ENCODE measurements around the gene ITLN1. TPM values are rescaled to one million over a fixed set of nuclear protein-coding genes. Genes with fewer than 3 reads are reported as not detected.
"Not testable (repeated sequence)": the region's sequence is repeated elsewhere in the genome, so short reads cannot be mapped to it uniquely, and the experiment has no call there.

Gene ITLN1
- total RNA-seq, 1 experiment from 2014 or later, result not detected

DNA sequence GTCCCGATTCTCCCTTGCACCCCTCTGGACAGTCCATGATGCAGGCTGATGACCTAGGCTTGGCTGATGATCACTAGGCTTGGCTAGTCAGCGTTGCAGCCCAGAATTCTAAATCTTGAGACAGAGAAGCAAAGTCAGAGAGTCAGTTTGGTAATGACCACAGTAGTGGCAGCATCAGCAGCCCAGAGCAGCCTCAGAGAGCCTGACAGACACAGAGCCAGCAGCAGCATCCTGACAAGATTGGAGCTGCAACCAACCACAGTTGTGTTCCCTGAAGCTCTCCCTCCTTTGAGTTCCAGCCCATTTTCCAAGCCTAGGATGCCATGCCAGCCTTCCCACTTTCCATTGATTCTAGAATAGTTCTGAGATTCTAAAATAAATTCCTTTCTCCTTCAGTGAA is 16.8 kb upstream of the ITLN1 start:
- Mint-ChIP-seq H3K9me3 (ENCODE audit: unreplicated experiment) (no peaks in the 10 kb centered on the region), H3K27me3 (ENCODE audit: insufficient read depth, unreplicated experiment) (peaks cover 56% of the 10 kb centered on the region), H3K36me3 (ENCODE audit: insufficient read depth, unreplicated experiment) (no peaks in the 10 kb centered on the region), H3K27ac (ENCODE audit: low read depth, unreplicated experiment) (no peak overlapping the region), H3K4me1 (ENCODE audit: insufficient read depth, unreplicated experiment) (no peaks in the 10 kb centered on the region), H3K4me3 (ENCODE audit: unreplicated experiment) (no peak overlapping the region)
- TF ChIP-seq, protein P1, sequence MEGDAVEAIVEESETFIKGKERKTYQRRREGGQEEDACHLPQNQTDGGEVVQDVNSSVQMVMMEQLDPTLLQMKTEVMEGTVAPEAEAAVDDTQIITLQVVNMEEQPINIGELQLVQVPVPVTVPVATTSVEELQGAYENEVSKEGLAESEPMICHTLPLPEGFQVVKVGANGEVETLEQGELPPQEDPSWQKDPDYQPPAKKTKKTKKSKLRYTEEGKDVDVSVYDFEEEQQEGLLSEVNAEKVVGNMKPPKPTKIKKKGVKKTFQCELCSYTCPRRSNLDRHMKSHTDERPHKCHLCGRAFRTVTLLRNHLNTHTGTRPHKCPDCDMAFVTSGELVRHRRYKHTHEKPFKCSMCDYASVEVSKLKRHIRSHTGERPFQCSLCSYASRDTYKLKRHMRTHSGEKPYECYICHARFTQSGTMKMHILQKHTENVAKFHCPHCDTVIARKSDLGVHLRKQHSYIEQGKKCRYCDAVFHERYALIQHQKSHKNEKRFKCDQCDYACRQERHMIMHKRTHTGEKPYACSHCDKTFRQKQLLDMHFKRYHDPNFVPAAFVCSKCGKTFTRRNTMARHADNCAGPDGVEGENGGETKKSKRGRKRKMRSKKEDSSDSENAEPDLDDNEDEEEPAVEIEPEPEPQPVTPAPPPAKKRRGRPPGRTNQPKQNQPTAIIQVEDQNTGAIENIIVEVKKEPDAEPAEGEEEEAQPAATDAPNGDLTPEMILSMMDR (IDR thresholded peaks at IDR 0.05; ENCODE audit: unreplicated experiment), result no peak
- no TSS peak for BruUV-seq (replicated peaks)
- POLR2A ChIA-PET, result no interaction called here
- no peak for DNase-seq (ENCODE audit: unreplicated experiment)
- CTCF ChIA-PET, result interaction anchor here (0.5 to 0.6 kb wide), 2 partner anchors 12 to 107 kb away, joined by 3 read pairs; no protein-coding TSS in a partner anchor
- intact Hi-C loops (cut with micrococcal nuclease), result no loop called here

DNA sequence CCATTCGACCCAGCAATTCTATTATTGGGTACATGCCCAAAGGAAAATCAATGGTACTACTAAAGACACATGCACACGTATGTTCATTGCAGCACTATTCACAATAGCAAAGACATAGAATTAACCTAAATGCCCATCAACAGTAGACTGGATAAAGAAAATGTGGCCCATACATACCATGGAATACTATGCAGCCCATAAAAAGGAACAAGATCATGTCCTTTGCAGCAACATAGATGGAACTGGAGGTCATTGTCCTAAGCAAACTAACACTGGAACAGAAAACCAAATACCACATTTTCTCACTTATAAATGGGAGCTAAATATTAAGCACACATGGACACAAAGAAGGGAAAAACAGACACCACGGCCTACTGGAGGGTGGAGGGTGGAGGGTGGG is 15.7 kb upstream of the ITLN1 start:
- intact Hi-C loops (cut with micrococcal nuclease); H3K9me3 Mint-ChIP-seq (ENCODE audit: unreplicated experiment); POLR2A ChIA-PET; H3K4me1 Mint-ChIP-seq (ENCODE audit: insufficient read depth, unreplicated experiment); H3K27ac Mint-ChIP-seq (ENCODE audit: low read depth, unreplicated experiment); DNase-seq (ENCODE audit: unreplicated experiment); H3K4me3 Mint-ChIP-seq (ENCODE audit: unreplicated experiment); H3K36me3 Mint-ChIP-seq (ENCODE audit: insufficient read depth, unreplicated experiment); BruUV-seq (replicated peaks): not testable (repeated sequence)
- CTCF ChIA-PET, result interaction anchor here (0.6 kb wide), 1 partner anchor 228 kb away, joined by 3 read pairs; no protein-coding TSS in a partner anchor
- H3K27me3 Mint-ChIP-seq (ENCODE audit: insufficient read depth, unreplicated experiment), result peaks cover 66% of the 10 kb centered on the region

DNA sequence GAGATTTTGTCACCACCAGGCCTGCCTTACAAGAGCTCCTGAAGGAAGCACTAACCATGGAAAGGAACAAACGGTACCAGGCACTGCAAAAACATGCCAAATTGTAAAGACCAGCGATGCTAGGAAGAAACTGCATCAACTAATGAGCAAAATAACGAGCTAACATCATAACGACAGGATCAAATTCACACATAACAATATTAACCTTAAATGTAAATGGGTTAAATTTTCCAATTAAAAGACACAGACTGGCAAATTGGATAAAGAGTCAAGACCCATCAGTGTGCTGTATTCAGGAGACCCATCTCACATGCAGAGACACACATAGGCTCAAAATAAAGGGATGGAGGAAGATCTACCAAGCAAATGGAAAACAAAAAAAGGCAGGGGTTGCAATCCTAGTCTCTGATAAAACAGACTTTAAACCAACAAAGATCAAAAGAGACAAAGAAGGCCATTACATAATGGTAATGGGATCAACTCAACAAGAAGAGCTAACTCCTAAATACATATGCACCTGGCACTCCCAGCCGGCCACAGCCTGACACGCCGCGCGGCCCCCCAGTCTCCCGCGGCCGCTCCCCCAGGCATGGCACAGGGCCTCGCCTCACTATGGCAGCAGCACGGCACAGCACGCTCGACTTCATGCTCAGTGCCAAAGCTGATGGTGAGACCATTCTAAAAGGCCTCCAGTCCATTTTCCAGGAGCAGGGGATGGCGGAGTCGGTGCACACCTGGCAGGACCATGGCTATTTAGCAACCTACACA is 9.6 kb upstream of the ITLN1 start:
- ChIA-PET CTCF (interaction anchor here (0.6 to 1.3 kb wide), 2 partner anchors 10 to 76 kb away, joined by 3 to 4 read pairs; no protein-coding TSS in a partner anchor), POLR2A (interaction anchor here (0.9 kb wide), 1 partner anchor 10 kb away, joined by 3 read pairs; no protein-coding TSS in a partner anchor)
- DNase-seq (ENCODE audit: unreplicated experiment); H3K27ac Mint-ChIP-seq (ENCODE audit: low read depth, unreplicated experiment); BruUV-seq (replicated peaks); H3K4me1 Mint-ChIP-seq (ENCODE audit: insufficient read depth, unreplicated experiment); H3K4me3 Mint-ChIP-seq (ENCODE audit: unreplicated experiment); H3K36me3 Mint-ChIP-seq (ENCODE audit: insufficient read depth, unreplicated experiment); intact Hi-C loops (cut with micrococcal nuclease): not testable (repeated sequence)
- Mint-ChIP-seq H3K9me3 (ENCODE audit: unreplicated experiment) (peaks cover 18% of the 10 kb centered on the region), H3K27me3 (ENCODE audit: insufficient read depth, unreplicated experiment) (peaks cover 42% of the 10 kb centered on the region)

DNA sequence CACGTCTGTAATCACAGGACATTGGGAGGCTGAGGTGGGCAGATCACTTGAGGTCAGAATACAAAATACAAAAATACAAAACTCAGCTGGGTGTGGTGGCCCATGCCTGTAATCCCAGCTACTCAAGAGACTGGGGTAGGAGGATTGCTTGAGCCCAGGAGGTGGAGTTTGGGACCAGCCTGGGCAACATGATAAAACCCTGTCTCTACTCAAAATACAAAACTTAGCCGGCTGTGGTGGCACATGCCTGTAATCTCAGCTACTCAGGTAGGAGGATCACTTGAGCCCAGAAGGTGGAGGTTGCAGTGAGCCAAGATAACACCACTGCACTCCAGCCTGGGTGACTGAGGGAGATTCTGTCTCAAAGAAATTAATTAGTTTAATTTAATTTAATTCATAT is 6.5 kb upstream of the ITLN1 start:
- Mint-ChIP-seq H3K36me3 (ENCODE audit: insufficient read depth, unreplicated experiment) (no peaks in the 10 kb centered on the region), H3K4me1 (ENCODE audit: insufficient read depth, unreplicated experiment) (no peaks in the 10 kb centered on the region), H3K27ac (ENCODE audit: low read depth, unreplicated experiment) (no peak overlapping the region), H3K9me3 (ENCODE audit: unreplicated experiment) (peaks cover 18% of the 10 kb centered on the region), H3K4me3 (ENCODE audit: unreplicated experiment) (no peak overlapping the region), H3K27me3 (ENCODE audit: insufficient read depth, unreplicated experiment) (peaks cover 12% of the 10 kb centered on the region)
- BruUV-seq (replicated peaks), result no TSS peak
- POLR2A ChIA-PET, result no interaction called here
- TF ChIP-seq, protein P1 (IDR thresholded peaks at IDR 0.05; ENCODE audit: unreplicated experiment), result no peak
- DNase-seq (ENCODE audit: unreplicated experiment), result no peak
- intact Hi-C loops (cut with micrococcal nuclease), result no loop called here
- CTCF ChIA-PET, result no interaction called here

DNA sequence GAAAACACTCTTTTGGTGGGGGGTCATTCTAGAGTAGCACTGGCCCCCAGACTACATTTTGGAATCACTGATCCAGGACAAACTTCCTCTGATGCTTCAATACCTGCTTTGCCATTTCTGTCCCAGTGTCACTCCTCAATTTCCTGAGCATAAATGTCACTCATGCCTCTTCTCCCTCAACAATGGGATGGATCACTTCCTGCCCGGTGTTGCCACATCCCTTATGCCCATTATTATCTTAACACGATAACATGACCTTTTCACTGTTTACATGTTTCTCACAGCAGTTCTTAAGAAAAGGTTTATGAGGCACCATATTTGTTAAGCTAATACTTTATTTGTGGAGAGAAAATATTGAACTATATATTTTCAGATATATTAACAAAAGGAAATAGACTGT is 3.9 kb upstream of the ITLN1 start:
- Mint-ChIP-seq H3K36me3 (ENCODE audit: insufficient read depth, unreplicated experiment) (no peaks in the 10 kb centered on the region), H3K27me3 (ENCODE audit: insufficient read depth, unreplicated experiment) (no peaks in the 10 kb centered on the region), H3K4me1 (ENCODE audit: insufficient read depth, unreplicated experiment) (no peaks in the 10 kb centered on the region), H3K4me3 (ENCODE audit: unreplicated experiment) (no peak overlapping the region), H3K27ac (ENCODE audit: low read depth, unreplicated experiment) (no peak overlapping the region), H3K9me3 (ENCODE audit: unreplicated experiment) (peaks cover 7% of the 10 kb centered on the region)
- intact Hi-C loops (cut with micrococcal nuclease), result no loop called here
- ChIA-PET POLR2A (interaction anchor here (0.7 to 1.1 kb wide), 2 partner anchors 18 to 63 kb away, joined by 3 read pairs; no protein-coding TSS in a partner anchor), CTCF (interaction anchor here (0.6 to 1.5 kb wide), 4 partner anchors 13 to 473 kb away, joined by 3 to 10 read pairs (median 4); no protein-coding TSS in a partner anchor)
- TF ChIP-seq, protein P1 (IDR thresholded peaks at IDR 0.05; ENCODE audit: unreplicated experiment), result no peak
- BruUV-seq (replicated peaks), result no TSS peak
- no peak for DNase-seq (ENCODE audit: unreplicated experiment)

Measured in MCF 10A (cell line).